Esophagus squamous epithelium (tissue), 4 donors: Measurements from ENCODE around the gene ASCL5.

Experiments
- POLR2A ChIP-seq, 4 donors: fragments of 450-650 bp; IDR thresholded peaks; one replicate each; pipeline ENCODE4 v1.6.1; 2017; ENCODE audit warnings: antibody characterized with exemption in 4 of 4, mild to moderate bottlenecking in 4 of 4, moderate library complexity in 3 of 4
- TF ChIP-seq, protein P1 (sequence below), 6 experiments: fragments of 450-650 bp in 4 of 6; fragments of 200-600 bp in 2 of 6; sonication (generic) in 2 of 6; IDR thresholded peaks; one replicate each; pipeline ENCODE4 v1.5.1; 2016 to 2019; ENCODE audit warnings: antibody characterized with exemption in 6 of 6, mild to moderate bottlenecking in 4 of 6, moderate library complexity in 4 of 6

DNA sequence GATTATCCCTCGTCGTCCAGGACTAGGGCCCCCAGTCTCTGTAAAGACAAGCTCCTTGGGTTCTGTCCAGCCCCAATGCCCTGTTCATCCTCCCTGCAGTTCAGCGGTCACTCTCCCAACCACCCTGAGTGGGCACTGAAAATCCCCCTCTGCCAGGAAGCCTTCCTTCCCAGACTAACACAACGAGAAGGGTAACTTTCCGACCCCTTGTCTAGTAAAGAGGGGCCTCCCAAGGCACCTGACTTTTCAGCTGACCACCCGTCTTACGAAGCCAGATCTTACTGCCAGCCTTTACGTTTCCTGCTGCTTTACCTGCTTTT is 13.9 kb upstream of the ASCL5 start:
- TF ChIP-seq POLR2A (IDR thresholded peaks at IDR 0.05): no peak
- TF ChIP-seq, protein P1, sequence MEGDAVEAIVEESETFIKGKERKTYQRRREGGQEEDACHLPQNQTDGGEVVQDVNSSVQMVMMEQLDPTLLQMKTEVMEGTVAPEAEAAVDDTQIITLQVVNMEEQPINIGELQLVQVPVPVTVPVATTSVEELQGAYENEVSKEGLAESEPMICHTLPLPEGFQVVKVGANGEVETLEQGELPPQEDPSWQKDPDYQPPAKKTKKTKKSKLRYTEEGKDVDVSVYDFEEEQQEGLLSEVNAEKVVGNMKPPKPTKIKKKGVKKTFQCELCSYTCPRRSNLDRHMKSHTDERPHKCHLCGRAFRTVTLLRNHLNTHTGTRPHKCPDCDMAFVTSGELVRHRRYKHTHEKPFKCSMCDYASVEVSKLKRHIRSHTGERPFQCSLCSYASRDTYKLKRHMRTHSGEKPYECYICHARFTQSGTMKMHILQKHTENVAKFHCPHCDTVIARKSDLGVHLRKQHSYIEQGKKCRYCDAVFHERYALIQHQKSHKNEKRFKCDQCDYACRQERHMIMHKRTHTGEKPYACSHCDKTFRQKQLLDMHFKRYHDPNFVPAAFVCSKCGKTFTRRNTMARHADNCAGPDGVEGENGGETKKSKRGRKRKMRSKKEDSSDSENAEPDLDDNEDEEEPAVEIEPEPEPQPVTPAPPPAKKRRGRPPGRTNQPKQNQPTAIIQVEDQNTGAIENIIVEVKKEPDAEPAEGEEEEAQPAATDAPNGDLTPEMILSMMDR (IDR thresholded peaks at IDR 0.05): no peak
